ENCODE results near the gene PAIP2.

Gene PAIP2

GRCh38 chr5:139414581-139415130 lies 73.0 kb downstream of the PAIP2 start:
- no peak for DNase-seq

- no peak for DNase-seq
These were observed 73.7 kb downstream of the PAIP2 start for GRCh38 chr5:139415221-139415861.

- no peak for DNase-seq
These were observed 74.2 kb downstream of the PAIP2 start for GRCh38 chr5:139415869-139416268.

GRCh38 chr5:139416651-139417050 lies 75.0 kb downstream of the PAIP2 start:
- DNase-seq: no peak

DNA sequence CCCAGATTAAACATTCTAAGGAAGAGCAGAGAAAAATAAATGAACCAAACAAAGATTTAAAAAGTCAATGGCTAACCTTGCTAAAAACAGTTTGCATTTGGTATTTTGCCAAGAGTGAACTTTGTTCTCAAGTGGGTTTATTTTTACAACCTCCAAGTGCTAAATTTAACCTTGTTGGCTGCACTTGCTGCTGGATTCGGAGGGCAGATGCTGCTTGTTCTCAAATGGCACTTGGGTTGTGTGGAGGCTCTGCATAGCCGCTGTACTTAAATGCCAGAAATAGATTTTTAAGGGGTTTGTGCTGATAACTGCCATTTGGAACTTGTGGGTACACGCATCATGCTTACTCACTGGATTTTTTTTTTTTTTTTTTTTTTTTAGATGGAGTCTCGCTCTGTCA lies 75.6 kb downstream of the PAIP2 start:
- peak; percentile 62 to 66 for DNase-seq

DNA sequence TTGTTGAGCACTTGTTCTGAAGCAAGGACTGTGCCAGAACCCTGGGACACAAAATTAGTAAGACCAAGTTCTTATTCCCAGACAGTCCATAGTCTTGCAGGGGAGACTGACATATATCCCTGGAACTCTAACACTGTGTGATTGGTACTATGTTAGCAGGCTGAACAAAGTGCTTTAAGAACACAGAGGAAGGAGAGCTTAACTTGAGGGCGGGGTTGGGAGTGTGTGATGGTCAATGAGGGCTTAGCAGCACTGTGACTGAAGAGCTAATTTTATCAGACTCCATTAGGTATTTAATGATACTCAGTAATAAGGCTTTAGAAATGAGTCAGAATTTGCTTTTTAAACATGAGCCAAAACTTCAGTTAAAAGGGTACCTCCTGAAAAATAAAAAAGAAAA lies 77.1 kb downstream of the PAIP2 start:
- no peak for DNase-seq

Measured in Kasumi-1 (cell line).